ENCODE results near the gene KRT72.

DNA sequence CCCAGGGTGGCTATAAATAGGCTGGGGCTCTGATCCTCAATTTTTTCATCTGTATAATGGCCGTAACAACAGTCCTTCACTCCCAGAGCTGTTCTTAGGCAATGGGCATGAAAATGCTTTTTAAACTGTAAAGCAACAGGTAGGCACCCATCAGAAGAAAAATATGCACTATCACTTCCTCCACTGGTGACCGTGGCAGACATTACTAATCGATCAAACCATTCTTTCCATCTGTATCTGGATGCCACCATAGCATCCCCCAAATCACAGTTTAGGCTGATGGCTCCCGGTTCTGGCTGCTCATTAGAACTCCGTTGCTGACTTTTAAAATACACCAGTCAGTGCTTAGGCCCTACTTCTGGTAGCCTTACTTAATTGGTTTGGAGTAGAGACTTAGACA, 59.6 kb downstream of the KRT72 start:
- TF ChIP-seq, protein P1, sequence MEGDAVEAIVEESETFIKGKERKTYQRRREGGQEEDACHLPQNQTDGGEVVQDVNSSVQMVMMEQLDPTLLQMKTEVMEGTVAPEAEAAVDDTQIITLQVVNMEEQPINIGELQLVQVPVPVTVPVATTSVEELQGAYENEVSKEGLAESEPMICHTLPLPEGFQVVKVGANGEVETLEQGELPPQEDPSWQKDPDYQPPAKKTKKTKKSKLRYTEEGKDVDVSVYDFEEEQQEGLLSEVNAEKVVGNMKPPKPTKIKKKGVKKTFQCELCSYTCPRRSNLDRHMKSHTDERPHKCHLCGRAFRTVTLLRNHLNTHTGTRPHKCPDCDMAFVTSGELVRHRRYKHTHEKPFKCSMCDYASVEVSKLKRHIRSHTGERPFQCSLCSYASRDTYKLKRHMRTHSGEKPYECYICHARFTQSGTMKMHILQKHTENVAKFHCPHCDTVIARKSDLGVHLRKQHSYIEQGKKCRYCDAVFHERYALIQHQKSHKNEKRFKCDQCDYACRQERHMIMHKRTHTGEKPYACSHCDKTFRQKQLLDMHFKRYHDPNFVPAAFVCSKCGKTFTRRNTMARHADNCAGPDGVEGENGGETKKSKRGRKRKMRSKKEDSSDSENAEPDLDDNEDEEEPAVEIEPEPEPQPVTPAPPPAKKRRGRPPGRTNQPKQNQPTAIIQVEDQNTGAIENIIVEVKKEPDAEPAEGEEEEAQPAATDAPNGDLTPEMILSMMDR (optimal IDR thresholded peaks at IDR 0.05 in 1 of 3, IDR thresholded peaks at IDR 0.05 in 1 of 3, conservative IDR thresholded peaks at IDR 0.05 in 1 of 3; ENCODE audit: extremely low read depth in 1 of 3, insufficient read depth in 2 of 3, low read length in 3 of 3): no peak
- TF ChIP-seq EZH2 (IDR thresholded peaks at IDR 0.05; ENCODE audit: low read length): no peak

Measured in keratinocyte (primary cell).